Mesothelial cell of epicardium (in vitro differentiated cells): ENCODE measurements around the gene ASPHD2. TPM values are rescaled to one million over a fixed set of nuclear protein-coding genes. Genes with fewer than 3 reads are reported as not detected.

Source experiments
- DNase-seq, 2 experiments: peaks; one replicate each; pipeline ENCODE4 v3.0.0; 2021; ENCODE audit warnings: low spot score in 2 of 2; ENCODE audit not compliant: unreplicated experiment in 2 of 2
- H3K27ac Mint-ChIP-seq: 2 replicates; pipeline ENCODE4 v1.8.0; 2021; ENCODE audit warnings: mixed read lengths
- H3K27me3 Mint-ChIP-seq: 2 replicates; pipeline ENCODE4 v1.8.0; 2021; ENCODE audit warnings: low read depth, mixed read lengths
- H3K36me3 Mint-ChIP-seq: 2 replicates; pipeline ENCODE4 v1.8.0; 2021; ENCODE audit warnings: mixed read lengths
- H3K4me1 Mint-ChIP-seq: 2 replicates; pipeline ENCODE4 v1.8.0; 2021; ENCODE audit warnings: mixed read lengths
- H3K4me3 Mint-ChIP-seq: 2 replicates; pipeline ENCODE4 v1.8.0; 2021; ENCODE audit warnings: mild to moderate bottlenecking, moderate library complexity, mixed read lengths
- H3K9me3 Mint-ChIP-seq: 2 replicates; pipeline ENCODE4 v1.8.0; 2021; ENCODE audit warnings: mixed read lengths
- total RNA-seq: library from RNA; stranded (reverse); gene quantifications from 3 replicates; pipeline ENCODE4 v1.2.1, GENCODE V29; 2021
- TF ChIP-seq, protein P1 (sequence below): fragments of 200-600 bp; sonication (generic); IDR thresholded peaks from one replicate; pipeline ENCODE4 v1.5.0; 2021; ENCODE audit warnings: antibody characterized with exemption; ENCODE audit not compliant: unreplicated experiment

ASPHD2 gene
- total RNA-seq, 1 donor from 2014 or later, result 2.5 TPM

GRCh38 chr22:26445577-26446275 lies 16.7 kb downstream of the ASPHD2 start:
- Mint-ChIP-seq H3K27ac (no peak overlapping the region), H3K9me3 (no peaks in the 10 kb centered on the region), H3K4me3 (no peak overlapping the region), H3K36me3 (peaks cover 2% of the 10 kb centered on the region), H3K4me1 (no peaks in the 10 kb centered on the region), H3K27me3 (no peaks in the 10 kb centered on the region)
- DNase-seq, result no peak
- TF ChIP-seq, protein P1, sequence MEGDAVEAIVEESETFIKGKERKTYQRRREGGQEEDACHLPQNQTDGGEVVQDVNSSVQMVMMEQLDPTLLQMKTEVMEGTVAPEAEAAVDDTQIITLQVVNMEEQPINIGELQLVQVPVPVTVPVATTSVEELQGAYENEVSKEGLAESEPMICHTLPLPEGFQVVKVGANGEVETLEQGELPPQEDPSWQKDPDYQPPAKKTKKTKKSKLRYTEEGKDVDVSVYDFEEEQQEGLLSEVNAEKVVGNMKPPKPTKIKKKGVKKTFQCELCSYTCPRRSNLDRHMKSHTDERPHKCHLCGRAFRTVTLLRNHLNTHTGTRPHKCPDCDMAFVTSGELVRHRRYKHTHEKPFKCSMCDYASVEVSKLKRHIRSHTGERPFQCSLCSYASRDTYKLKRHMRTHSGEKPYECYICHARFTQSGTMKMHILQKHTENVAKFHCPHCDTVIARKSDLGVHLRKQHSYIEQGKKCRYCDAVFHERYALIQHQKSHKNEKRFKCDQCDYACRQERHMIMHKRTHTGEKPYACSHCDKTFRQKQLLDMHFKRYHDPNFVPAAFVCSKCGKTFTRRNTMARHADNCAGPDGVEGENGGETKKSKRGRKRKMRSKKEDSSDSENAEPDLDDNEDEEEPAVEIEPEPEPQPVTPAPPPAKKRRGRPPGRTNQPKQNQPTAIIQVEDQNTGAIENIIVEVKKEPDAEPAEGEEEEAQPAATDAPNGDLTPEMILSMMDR, result no peak

GRCh38 chr22:26446808-26447515 lies 17.9 kb downstream of the ASPHD2 start:
- TF ChIP-seq, protein P1, result no peak

GRCh38 chr22:26447584-26448329 lies 18.7 kb downstream of the ASPHD2 start:
- peaks cover 11% of the 10 kb centered on the region for H3K36me3 Mint-ChIP-seq
- DNase-seq, result no peak
- H3K27ac Mint-ChIP-seq, result no peak overlapping the region

More at GRCh38 chr22:26446808-26447515, 17.9 kb downstream of the ASPHD2 start:
- Mint-ChIP-seq H3K36me3 (peaks cover 7% of the 10 kb centered on the region), H3K4me3 (no peak overlapping the region), H3K4me1 (no peaks in the 10 kb centered on the region), H3K27me3 (no peaks in the 10 kb centered on the region), H3K27ac (no peak overlapping the region), H3K9me3 (no peaks in the 10 kb centered on the region)
- no peak for DNase-seq

GRCh38 chr22:26448334-26448733 lies 19.3 kb downstream of the ASPHD2 start:
- no peaks in the 10 kb centered on the region for H3K9me3 Mint-ChIP-seq
- H3K4me3 Mint-ChIP-seq, result no peak overlapping the region
- no peak for DNase-seq
- no peaks in the 10 kb centered on the region for H3K4me1 Mint-ChIP-seq
- TF ChIP-seq, protein P1, result no peak
- H3K27me3 Mint-ChIP-seq, result no peaks in the 10 kb centered on the region
- peaks cover 11% of the 10 kb centered on the region for H3K36me3 Mint-ChIP-seq
- H3K27ac Mint-ChIP-seq, result no peak overlapping the region

More at GRCh38 chr22:26447584-26448329, 18.7 kb downstream of the ASPHD2 start:
- H3K4me3 Mint-ChIP-seq, result no peak overlapping the region
- H3K9me3 Mint-ChIP-seq, result no peaks in the 10 kb centered on the region
- TF ChIP-seq, protein P1, result no peak
- no peaks in the 10 kb centered on the region for H3K4me1 Mint-ChIP-seq
- H3K27me3 Mint-ChIP-seq, result no peaks in the 10 kb centered on the region

- H3K27me3 Mint-ChIP-seq, result no peaks in the 10 kb centered on the region
- H3K4me3 Mint-ChIP-seq, result no peak overlapping the region
- no peak overlapping the region for H3K27ac Mint-ChIP-seq
- TF ChIP-seq, protein P1, result no peak
- H3K9me3 Mint-ChIP-seq, result no peaks in the 10 kb centered on the region
- H3K36me3 Mint-ChIP-seq, result peaks cover 13% of the 10 kb centered on the region
- no peaks in the 10 kb centered on the region for H3K4me1 Mint-ChIP-seq
- DNase-seq, result no peak
Observed at GRCh38 chr22:26448941-26449340, 19.9 kb downstream of the ASPHD2 start.
